ENCODE results near the gene COA1. TPM values are rescaled to one million over a fixed set of nuclear protein-coding genes. Genes with fewer than 3 reads are reported as not detected.
"Not testable (repeated sequence)": the region's sequence is repeated elsewhere in the genome, so short reads cannot be mapped to it uniquely, and the experiment has no call there.

The COA1 gene
- total RNA-seq: 79.0 and 79.3 TPM in 2 replicates

DNA sequence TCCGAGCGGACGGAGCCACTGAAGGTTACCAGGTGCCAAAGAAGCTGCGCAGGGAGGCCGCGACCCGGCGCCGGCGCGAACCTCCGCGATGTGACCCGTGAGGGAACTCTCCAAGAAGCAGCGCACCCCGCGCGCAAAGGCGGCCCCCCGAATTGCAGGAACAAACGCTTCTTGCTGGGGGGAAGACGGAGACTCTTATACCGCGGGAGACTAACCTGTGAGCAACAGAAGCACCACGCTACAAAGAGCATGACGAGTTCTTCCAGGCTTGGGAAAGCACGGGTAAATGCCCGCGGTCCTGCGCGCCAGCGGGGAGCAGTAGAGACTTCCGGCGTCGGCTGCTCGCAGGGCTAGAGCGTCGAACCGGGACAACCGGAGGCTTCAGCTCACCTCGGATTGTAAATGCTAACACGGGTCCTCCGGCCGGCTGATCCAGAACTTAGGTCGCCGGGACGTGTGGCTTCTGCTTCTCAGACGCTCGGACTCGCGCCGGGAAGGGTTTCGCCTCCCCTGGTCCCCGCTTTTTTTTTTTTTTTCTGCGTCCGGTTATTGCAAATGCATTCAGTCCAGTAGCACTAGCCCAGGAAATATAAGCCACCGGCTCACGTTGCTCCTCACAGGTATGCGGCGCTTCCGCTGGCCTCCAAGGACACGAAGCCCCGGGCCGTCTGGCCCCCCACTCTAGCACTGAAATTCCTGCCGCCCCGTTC, at the start of gene COA1:
Gene COA1, minus strand, starts transcription at position 310 of the 710 bp plus-strand sequence. CDS start 80,909 bp downstream, outside the sequence.
- Mint-ChIP-seq H3K9me3 (no peaks in the 10 kb centered on the region), H3K27me3 (peaks cover 3% of the 10 kb centered on the region), H3K27ac (peak within 1 kb of the TSS; percentile 89), H3K4me1 (peaks cover 26% of the 10 kb centered on the region), H3K36me3 (ENCODE audit: low read depth) (peaks cover 15% of the 10 kb centered on the region), H3K4me3 (peak within 1 kb of the TSS; percentile 94)
- intact Hi-C loops (cut with micrococcal nuclease): loop anchor here (1.0 to 5.0 kb wide), 6 partner anchors 30 to 787 kb away; partner anchors contain the start of gene STK17A
- DNase-seq: peak; percentile 95

- peaks cover 19% of the 10 kb centered on the region for H3K36me3 Mint-ChIP-seq (ENCODE audit: low read depth)
- H3K27ac Mint-ChIP-seq; intact Hi-C loops (cut with micrococcal nuclease); H3K4me1 Mint-ChIP-seq; H3K4me3 Mint-ChIP-seq; H3K27me3 Mint-ChIP-seq; H3K9me3 Mint-ChIP-seq; DNase-seq: not testable (repeated sequence)
Observed at GRCh38 chr7:43778293-43779044, 49.1 kb upstream of the COA1 start.

DNA sequence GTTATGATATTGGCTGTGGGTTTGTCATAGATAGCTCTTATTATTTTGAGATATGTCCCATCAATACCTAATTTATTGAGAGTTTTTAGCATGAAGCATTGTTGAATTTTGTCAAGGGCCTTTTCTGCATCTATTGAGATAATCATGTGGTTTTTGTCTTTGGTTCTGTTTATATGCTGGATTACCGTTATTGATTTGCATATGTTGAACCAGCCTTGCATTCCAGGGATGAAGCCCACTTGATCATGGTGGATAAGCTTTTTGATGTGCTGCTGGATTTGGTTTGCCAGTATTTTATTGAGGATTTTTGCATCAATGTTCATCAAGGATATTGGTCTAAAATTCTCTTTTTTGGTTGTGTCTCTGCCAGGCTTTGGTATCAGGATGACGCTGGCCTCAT, 45.9 kb upstream of the COA1 start:
- DNase-seq; H3K27ac Mint-ChIP-seq; intact Hi-C loops (cut with micrococcal nuclease); H3K27me3 Mint-ChIP-seq; H3K4me3 Mint-ChIP-seq; H3K4me1 Mint-ChIP-seq; H3K9me3 Mint-ChIP-seq: not testable (repeated sequence)
- H3K36me3 Mint-ChIP-seq (ENCODE audit: low read depth): peaks cover 36% of the 10 kb centered on the region

GRCh38 chr7:43773268-43773667, 43.9 kb upstream of the COA1 start:
- peaks cover 30% of the 10 kb centered on the region for H3K36me3 Mint-ChIP-seq (ENCODE audit: low read depth)
- H3K4me3 Mint-ChIP-seq; intact Hi-C loops (cut with micrococcal nuclease); H3K9me3 Mint-ChIP-seq; DNase-seq; H3K27ac Mint-ChIP-seq; H3K4me1 Mint-ChIP-seq; H3K27me3 Mint-ChIP-seq: not testable (repeated sequence)

DNA sequence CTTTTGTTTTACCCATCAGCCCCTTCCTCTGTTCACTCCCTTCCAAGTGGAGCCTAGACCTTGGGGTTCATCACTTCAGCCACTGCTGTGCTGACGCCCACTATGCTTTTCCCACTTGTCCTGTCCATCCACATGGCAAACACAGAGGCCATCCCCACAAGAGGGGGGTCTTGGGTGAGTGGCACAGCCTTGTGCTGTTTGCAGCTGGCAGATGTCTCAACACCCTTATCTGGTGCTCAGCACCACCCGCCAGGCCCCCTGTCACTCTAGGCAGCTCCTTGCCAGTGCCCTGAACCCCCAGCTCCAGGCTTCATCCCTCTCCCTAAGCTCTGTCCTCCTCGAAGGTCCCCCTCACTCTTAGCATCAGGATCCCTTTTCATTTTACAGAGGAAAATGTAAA, 42.2 kb upstream of the COA1 start:
- H3K9me3 Mint-ChIP-seq: peaks cover 4% of the 10 kb centered on the region
- intact Hi-C loops (cut with micrococcal nuclease): no loop called here
- peaks cover 7% of the 10 kb centered on the region for H3K4me1 Mint-ChIP-seq
- no peak overlapping the region for H3K4me3 Mint-ChIP-seq
- peaks cover 24% of the 10 kb centered on the region for H3K36me3 Mint-ChIP-seq (ENCODE audit: low read depth)
- H3K27ac Mint-ChIP-seq: no peak overlapping the region
- DNase-seq: no peak
- no peaks in the 10 kb centered on the region for H3K27me3 Mint-ChIP-seq

DNA sequence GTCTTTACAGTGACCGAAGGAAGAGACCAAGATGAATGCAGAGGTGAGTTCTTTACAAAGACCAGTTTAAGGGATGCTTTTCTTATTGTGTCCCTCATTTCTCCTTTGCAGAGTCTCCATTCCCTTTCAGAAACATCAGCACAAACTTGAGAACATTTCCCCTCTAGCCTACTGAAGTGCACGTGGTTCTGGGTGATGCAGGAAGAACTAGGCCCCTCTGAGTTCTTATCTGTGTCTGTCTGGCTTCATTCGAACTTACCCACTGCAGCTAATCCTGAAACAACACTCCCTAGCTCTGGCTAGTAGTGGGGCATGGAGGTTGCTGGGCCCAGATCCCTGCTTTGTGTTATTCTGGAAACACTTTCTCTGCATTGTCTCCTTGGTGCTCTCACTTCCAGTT, 41.8 kb upstream of the COA1 start:
- no peak for DNase-seq
- Mint-ChIP-seq H3K9me3 (no peaks in the 10 kb centered on the region), H3K36me3 (ENCODE audit: low read depth) (peaks cover 24% of the 10 kb centered on the region), H3K4me3 (no peak overlapping the region), H3K27me3 (no peaks in the 10 kb centered on the region), H3K4me1 (peaks cover 7% of the 10 kb centered on the region), H3K27ac (no peak overlapping the region)
- intact Hi-C loops (cut with micrococcal nuclease): no loop called here

- intact Hi-C loops (cut with micrococcal nuclease): no loop called here
- no peak for DNase-seq
- H3K9me3 Mint-ChIP-seq: no peaks in the 10 kb centered on the region
- peaks cover 24% of the 10 kb centered on the region for H3K36me3 Mint-ChIP-seq (ENCODE audit: low read depth)
- peaks cover 7% of the 10 kb centered on the region for H3K4me1 Mint-ChIP-seq
- H3K27ac Mint-ChIP-seq: no peak overlapping the region
- H3K27me3 Mint-ChIP-seq: no peaks in the 10 kb centered on the region
- H3K4me3 Mint-ChIP-seq: no peak overlapping the region
Observed at GRCh38 chr7:43769791-43770465, 40.6 kb upstream of the COA1 start.

DNA sequence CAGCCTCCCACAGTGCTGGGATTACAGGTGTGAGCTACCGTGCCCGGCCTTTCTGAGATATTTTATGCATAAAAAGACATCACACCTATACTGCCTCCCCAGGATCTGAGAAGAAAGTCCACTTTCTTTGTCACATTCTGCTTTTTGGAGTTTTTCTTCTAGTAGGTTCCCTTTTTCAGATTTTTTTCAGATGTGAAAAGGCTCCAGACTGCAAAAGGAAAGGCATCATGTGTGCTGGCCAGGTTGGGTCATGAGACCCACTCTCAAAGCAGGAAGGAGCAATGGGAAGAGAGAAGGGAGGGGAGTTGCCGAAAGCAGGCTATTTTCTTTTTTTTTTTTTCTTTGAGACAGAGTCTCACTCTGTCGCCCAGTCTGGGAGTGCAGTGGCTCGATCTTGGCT, 40.0 kb upstream of the COA1 start:
- no peaks in the 10 kb centered on the region for H3K9me3 Mint-ChIP-seq

GRCh38 chr7:43768887-43769272, 39.6 kb upstream of the COA1 start:
- H3K4me3 Mint-ChIP-seq: no peak overlapping the region
- intact Hi-C loops (cut with micrococcal nuclease): no loop called here

More for the DNA sequence above, 40.0 kb upstream of the COA1 start:
- Mint-ChIP-seq H3K4me1 (peaks cover 12% of the 10 kb centered on the region), H3K4me3 (no peak overlapping the region), H3K27me3 (no peaks in the 10 kb centered on the region), H3K36me3 (ENCODE audit: low read depth) (peaks cover 26% of the 10 kb centered on the region), H3K27ac (no peak overlapping the region)
- intact Hi-C loops (cut with micrococcal nuclease): no loop called here
- no peak for DNase-seq

DNA sequence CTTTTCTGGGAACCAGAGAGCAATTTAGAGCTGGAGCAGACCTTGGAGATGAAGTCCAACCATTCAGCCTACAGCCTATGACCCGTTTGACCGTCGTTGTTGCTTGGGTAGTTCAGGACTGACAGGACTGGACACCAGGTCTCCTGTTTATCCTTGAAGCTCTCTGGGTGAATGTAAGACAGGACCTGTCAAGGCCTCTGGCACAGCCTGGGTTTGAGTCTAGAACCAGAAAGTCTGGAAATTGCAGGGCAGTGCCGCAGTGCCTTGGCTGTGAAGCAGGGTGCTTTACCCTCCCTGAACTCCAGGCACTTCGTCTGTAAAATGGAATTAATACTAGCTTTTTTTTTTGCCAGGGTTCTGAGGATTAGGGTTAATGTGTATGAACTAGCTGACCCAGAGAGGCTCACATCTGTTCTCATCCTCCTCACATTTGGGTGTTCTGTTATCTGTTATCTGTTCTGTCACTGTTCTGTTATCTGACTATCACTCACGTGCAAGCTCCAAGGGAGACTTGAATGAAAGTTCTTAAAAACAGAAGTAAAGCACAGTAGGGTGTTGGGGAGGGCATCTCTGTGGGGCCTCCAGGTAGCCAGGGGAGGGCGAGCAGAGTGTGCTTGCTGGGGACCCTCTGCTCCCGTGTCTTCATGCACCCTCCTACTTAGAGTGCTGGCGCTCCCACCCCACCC, 39.0 kb upstream of the COA1 start:
- Mint-ChIP-seq H3K9me3 (no peaks in the 10 kb centered on the region), H3K36me3 (ENCODE audit: low read depth) (peaks cover 23% of the 10 kb centered on the region), H3K27ac (no peak overlapping the region), H3K27me3 (no peaks in the 10 kb centered on the region), H3K4me1 (peaks cover 20% of the 10 kb centered on the region), H3K4me3 (no peak overlapping the region)
- no peak for DNase-seq
- intact Hi-C loops (cut with micrococcal nuclease): no loop called here

More at GRCh38 chr7:43768887-43769272, 39.6 kb upstream of the COA1 start:
- Mint-ChIP-seq H3K4me1 (peaks cover 16% of the 10 kb centered on the region), H3K36me3 (ENCODE audit: low read depth) (peaks cover 27% of the 10 kb centered on the region), H3K9me3 (no peaks in the 10 kb centered on the region), H3K27ac (no peak overlapping the region), H3K27me3 (no peaks in the 10 kb centered on the region)
- DNase-seq: no peak

DNA sequence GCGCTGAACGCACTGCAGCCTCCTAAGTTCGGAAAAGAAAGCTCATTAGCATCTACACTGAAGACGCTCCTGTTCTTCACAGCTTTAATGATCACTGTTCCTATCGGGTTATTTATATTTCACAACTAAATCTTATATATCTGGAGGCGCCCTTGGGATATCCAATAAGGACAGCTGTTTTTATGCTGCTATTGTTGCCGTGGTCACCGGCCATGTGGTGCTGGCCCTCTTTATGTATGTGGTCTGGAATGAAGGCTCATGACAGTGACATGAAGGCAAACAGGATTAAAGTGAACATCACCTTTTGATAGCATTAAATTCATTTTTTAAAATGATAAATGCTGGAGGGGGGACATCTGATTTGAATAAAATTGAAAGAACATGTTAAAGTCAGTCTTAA, 38.0 kb upstream of the COA1 start:
- intact Hi-C loops (cut with micrococcal nuclease): no loop called here
- H3K27me3 Mint-ChIP-seq: no peaks in the 10 kb centered on the region
- H3K4me3 Mint-ChIP-seq: no peak overlapping the region
- H3K27ac Mint-ChIP-seq: no peak overlapping the region
- H3K9me3 Mint-ChIP-seq: no peaks in the 10 kb centered on the region
- peaks cover 26% of the 10 kb centered on the region for H3K4me1 Mint-ChIP-seq
- DNase-seq: no peak
- peaks cover 16% of the 10 kb centered on the region for H3K36me3 Mint-ChIP-seq (ENCODE audit: low read depth)

DNA sequence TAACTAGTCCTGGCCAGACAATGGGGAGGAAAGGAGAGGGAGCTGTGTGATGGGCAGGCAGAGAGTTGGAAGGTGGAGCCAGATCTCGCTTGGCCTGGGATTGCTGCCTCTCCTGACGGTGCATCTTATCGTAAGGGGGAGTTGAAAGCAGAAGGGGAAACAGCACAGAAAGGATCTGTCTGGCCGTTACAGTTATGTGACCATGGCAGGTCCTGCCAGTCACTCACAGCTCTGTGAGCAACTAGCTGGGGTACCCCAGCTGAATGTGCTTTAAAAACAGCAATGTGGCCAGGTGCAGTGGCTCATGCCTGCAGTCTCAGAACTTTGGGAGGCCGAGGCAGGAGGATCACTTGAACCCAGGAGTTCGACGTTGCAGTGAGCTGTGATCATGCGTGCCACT, 37.2 kb upstream of the COA1 start:
- Mint-ChIP-seq H3K4me1 (peaks cover 31% of the 10 kb centered on the region), H3K27ac (no peak overlapping the region)

DNA sequence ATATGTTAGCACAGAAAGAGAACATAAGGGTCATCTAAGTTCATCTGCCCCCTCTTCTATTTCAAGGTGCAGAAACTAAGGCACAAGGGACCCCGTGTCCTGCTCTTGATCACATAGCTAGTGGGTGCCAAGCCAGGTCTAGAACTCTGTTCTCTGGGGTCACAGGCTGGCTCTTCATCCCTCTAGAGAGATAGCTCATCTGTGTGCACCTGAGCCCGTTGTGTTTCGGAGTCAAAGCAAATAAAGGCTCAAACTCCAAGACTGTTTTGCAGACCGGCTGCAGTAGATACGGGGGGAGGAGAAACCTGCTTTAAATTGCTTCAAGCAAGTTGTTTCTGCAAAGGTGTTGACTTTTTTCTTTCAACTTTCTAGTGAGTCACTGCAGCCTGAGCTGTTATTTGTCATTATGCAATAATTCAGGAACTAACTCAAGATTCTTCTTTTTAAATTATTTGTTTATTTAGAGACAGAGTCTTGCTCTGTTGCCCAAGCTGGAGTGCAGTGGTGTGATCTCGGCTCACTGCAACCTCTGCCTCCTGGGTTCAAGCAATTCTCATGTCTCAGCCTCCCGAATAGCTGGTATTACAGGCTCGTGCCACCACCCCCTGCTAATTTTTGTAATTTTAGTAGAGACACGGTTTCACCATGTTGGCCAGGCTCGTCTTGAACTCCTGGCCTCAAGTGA, 35.6 kb upstream of the COA1 start:
- Mint-ChIP-seq H3K27ac (no peak overlapping the region), H3K27me3 (no peaks in the 10 kb centered on the region), H3K4me1 (peaks cover 31% of the 10 kb centered on the region), H3K4me3 (no peak overlapping the region), H3K9me3 (no peaks in the 10 kb centered on the region), H3K36me3 (ENCODE audit: low read depth) (peaks cover 9% of the 10 kb centered on the region)
- no peak for DNase-seq
- intact Hi-C loops (cut with micrococcal nuclease): no loop called here

More for the DNA sequence above, 37.2 kb upstream of the COA1 start:
- no peak for DNase-seq
- H3K9me3 Mint-ChIP-seq: no peaks in the 10 kb centered on the region
- no peaks in the 10 kb centered on the region for H3K27me3 Mint-ChIP-seq
- intact Hi-C loops (cut with micrococcal nuclease): no loop called here
- peaks cover 12% of the 10 kb centered on the region for H3K36me3 Mint-ChIP-seq (ENCODE audit: low read depth)
- no peak overlapping the region for H3K4me3 Mint-ChIP-seq
